GM12874 (cell line): ENCODE data around the gene ZCCHC10.

Source experiments
- CTCF ChIP-seq: IDR thresholded peaks from 2 replicates; pipeline ENCODE4 v1.5.1; 2011; ENCODE audit warnings: low read depth, mild to moderate bottlenecking, control low read depth, low read length, moderate library complexity; ENCODE audit not compliant: insufficient read depth

The ZCCHC10 gene

GRCh38 chr5:133034064-133034463 is 7.7 kb upstream of the ZCCHC10 start:
- no peak for TF ChIP-seq CTCF

- TF ChIP-seq CTCF: no peak
Measured at GRCh38 chr5:133032852-133033742, 6.7 kb upstream of the ZCCHC10 start.

GRCh38 chr5:133030343-133031005 is 4.1 kb upstream of the ZCCHC10 start:
- TF ChIP-seq CTCF: no peak

- TF ChIP-seq CTCF: no peak
Measured at GRCh38 chr5:133029416-133029815, 3.1 kb upstream of the ZCCHC10 start.

- TF ChIP-seq CTCF: no peak
Measured at GRCh38 chr5:133026664-133027153, 360 bp upstream of the ZCCHC10 start.

GRCh38 chr5:133017964-133018363 is 8.4 kb downstream of the ZCCHC10 start:
- TF ChIP-seq CTCF: no peak

- TF ChIP-seq CTCF: no peak
Measured at GRCh38 chr5:133015466-133015865, 10.9 kb downstream of the ZCCHC10 start.
